ENCODE measurements around the gene OLFM2.
"Not testable (repeated sequence)": the region's sequence is repeated elsewhere in the genome, so short reads cannot be mapped to it uniquely, and the experiment has no call there.

The OLFM2 gene

GRCh38 chr19:9828551-9829063, 107.7 kb downstream of the OLFM2 start:
- no peak for DNase-seq (ENCODE audit: low read depth)

- DNase-seq (ENCODE audit: low read depth): peak; percentile 80
Observed at GRCh38 chr19:9827289-9828238, 108.8 kb downstream of the OLFM2 start, which contains the start of gene UBL5. TSS of gene UBL5 (plus strand) at chr19:9827918. CDS start at chr19:9828338, 420 bp downstream.

GRCh38 chr19:9823816-9824215, 112.5 kb downstream of the OLFM2 start:
- no peak for DNase-seq (ENCODE audit: low read depth)

DNA sequence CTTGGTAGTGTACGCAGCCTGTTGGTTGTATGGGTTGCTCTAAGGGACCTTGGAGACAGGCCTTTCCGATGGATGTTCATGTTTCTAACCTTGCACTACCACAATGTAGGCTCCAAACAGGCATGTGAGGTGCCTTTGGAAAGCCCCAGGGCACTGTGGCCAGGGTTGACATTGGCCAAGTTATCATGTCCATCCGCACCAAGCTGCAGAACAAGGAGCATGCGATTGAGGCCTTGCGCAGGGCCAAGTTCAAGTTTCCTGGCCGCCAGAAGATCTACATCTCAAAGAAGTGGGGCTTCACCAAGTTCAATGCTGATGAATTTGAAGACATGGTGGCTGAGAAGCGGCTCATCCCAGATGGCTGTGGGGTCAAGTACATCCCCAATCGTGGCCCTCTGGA, 116.3 kb downstream of the OLFM2 start:
- not testable (repeated sequence) for DNase-seq (ENCODE audit: low read depth)

GRCh38 chr19:9819596-9819909, 116.8 kb downstream of the OLFM2 start:
- no peak for DNase-seq (ENCODE audit: low read depth)

DNA sequence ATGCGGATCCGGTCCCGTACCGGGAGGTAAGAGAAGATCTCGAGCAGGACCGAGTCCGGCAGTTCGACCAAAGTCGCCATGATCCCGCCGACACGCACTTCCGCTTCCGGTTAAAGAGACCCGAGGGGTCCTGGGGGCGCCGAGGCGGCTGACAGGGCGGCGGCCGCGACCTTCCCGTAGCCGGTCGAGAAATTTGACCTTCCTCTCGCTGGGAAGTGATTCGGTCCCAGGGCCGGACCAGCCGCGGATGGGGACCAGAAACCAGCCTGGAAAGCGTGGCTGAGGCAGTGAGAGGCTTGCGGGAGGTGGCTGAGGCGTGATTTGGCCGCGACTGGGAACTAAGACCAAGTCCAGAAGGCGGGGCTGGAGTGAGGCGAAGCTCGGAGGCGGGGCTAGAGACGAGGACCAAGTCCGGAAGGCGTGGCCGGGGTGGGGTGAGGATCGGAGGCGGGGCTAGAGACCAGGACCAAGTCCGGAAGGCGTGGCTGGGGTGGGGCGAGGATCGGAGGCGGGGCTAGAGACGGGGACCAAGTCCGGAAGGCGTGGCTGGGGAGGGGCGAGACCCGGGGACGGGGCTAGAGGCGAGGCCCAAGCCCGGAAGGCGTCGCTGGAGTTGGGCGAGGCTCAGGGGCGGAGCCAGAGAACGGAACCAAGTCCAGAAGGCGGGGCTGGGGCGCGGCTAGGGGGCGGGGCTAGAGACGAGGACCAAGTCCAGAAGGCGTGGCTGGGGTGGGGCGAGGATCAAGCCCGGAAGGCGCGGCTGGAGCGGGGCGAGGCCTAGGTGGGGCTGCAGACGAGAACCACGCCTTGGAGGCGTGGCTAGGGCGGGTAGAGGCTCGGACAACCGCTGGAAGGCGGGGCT, 117.3 kb downstream of the OLFM2 start, which contains the start of gene FBXL12:
TSS of gene FBXL12 (minus strand) at position 346 of the 862 bp plus-strand sequence. CDS start at position 80, 266 bp downstream.
- peak; percentile 100 for DNase-seq (ENCODE audit: low read depth)

DNA sequence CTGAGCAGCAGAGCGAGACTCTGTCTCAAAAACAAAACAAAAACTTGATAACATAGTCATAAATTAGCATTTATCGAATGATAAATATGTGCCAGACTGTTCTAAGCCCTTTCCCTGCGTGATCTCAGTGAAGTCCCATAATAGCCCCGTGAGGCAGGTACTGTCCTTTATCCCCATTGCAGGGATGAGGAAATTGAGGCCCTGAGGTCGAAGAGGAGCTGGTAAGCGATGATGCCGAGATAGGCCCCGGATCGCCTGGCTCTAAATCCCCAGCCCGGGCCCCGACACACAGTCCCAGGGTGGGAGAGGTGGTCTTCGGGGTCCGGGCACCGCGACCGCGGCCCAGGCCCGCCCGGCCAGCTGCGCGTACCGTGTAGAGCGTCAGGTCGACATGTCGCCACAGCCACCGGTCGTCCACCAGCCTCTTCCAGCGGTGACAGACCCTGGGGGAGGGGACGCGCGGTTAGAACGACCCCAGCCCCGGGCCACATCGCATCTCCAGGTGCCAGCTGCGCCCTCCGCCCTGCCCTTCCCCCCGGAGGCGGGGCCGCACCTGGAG, 118.1 kb downstream of the OLFM2 start:
- no peak for DNase-seq (ENCODE audit: low read depth)

DNA sequence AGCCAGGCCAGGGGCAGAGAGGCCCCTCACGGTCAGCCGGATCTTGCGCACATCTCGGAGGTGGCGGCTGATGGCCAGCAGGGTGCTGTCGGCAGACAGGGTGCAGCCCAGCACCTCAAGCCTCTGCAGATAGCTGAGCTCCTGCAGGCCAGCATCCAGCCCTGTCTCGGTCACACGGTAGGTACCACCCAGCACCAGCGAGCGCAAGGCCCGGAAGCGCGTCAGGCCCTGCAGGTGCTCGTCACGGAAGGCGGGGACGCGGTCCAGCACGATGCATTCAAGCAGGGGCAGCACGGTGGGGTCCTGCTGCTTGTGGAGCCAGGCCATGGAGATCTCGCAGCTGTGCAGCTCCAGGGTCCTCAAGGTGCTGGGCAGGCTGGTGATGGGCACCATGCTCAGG, 125.2 kb downstream of the OLFM2 start:
- no peak for DNase-seq (ENCODE audit: low read depth)

DNA sequence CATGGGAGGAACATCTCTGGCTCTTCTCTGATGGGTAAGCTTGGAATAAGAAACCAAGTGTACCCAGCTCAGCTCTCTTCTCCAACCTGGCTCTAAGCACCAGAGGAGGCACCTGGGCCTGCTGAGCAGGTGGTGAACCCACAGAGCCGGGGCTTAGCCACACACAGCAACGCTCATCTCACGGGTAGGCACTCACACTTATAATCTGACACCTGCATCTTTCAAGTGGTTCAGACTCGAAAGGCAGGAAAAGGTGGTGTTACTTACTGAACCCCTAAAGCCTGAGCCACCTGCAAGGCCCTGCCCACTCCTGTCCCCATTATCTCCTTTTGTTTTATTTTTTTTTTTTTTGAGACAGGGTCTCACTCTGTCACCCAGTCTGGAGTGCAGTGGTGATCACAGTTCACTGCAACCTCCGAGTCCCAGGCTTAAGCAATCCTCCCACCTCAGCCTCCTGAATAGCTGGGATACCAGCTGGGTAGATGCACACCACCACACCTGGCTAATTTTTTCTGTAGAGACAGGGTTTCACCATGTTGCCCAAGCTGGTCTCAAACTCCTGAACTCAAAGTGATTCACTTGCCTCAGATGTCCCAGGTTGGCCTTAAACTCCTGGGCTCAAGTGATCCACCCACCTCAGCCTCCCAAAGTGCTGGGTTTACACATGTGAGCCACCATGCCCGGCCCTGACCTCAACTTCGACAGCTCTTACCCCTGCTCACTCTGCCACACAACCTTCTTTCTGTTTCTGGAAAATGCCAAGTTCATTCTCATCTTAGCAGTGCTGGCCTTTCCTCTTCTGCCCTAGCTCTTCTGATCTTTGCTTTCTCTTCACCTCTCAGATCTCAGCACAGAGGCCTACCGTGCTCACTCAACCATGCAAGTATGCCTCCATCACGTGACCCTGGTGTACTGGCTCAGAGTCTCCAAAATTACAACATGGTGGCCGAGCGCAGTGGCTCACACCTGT, 127.2 kb downstream of the OLFM2 start:
- DNase-seq (ENCODE audit: low read depth): no peak

- no peak for DNase-seq (ENCODE audit: low read depth)
Observed at GRCh38 chr19:9806803-9807202, 129.5 kb downstream of the OLFM2 start.
